Prostate gland (tissue), 2 donors: ENCODE measurements around the gene KLHL29.

Experiments used
- CTCF ChIP-seq, 4 experiments: fragments of 200-600 bp in 2 of 4; fragments of 450-650 bp in 2 of 4; sonication (generic) in 2 of 4; IDR thresholded peaks; 1 replicate in 3 of 4; 2 replicates in 1 of 4; pipeline ENCODE4 v1.5.1; 2016 to 2019; ENCODE audit warnings: antibody characterized with exemption in 4 of 4, mild to moderate bottlenecking in 2 of 4, moderate library complexity in 2 of 4
- POLR2A ChIP-seq: fragments of 450-650 bp; IDR thresholded peaks from one replicate; pipeline ENCODE4 v1.6.1; 2016; ENCODE audit warnings: antibody characterized with exemption, mild to moderate bottlenecking

DNA sequence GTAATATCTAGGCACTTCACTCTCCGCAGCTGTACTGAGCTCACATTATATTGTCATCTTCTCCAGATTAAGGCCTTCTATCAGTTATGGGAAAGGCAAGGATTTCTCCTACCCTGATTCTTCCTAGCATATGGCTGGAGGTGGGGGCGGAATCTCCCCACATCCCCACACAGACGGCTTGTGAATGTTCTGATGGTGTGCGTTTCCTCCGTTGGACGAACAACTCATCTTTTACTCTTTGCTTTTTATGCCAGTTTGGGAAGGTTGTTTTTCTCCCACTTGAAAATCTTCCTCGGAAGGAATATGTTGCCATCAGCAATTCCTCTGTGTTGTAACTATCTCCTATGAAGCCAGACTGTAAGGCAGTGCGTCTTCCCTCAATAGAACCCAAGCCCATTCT is 24.3 kb downstream of the KLHL29 start:
- no peak for TF ChIP-seq CTCF (IDR thresholded peaks at IDR 0.05)
- no peak for TF ChIP-seq POLR2A
